C1 segment of cervical spinal cord (tissue), 14 donors: ENCODE data around the gene TECR.
"Not testable (repeated sequence)": the region's sequence is repeated elsewhere in the genome, so short reads cannot be mapped to it uniquely, and the experiment has no call there.

Experiments used
- DNase-seq, 14 donors: peaks; one replicate each; lab custom pipeline; 2025; lab: John Stamatoyannopoulos, UW

TECR gene

GRCh38 chr19:14559916-14560775 is 30.8 kb downstream of the TECR start:
- DNase-seq = peak in 2 of 14 donors; percentile 36 to 52

- no peak for DNase-seq
Observed at GRCh38 chr19:14560776-14561108, 31.3 kb downstream of the TECR start.

- no peak for DNase-seq
Observed at GRCh38 chr19:14561249-14561648, 31.9 kb downstream of the TECR start.

GRCh38 chr19:14561847-14562351 is 32.5 kb downstream of the TECR start:
- peak in 11 of 14 donors; percentile 39 to 84 (median 65) for DNase-seq

- DNase-seq = no peak
Observed at GRCh38 chr19:14562660-14563589, 33.5 kb downstream of the TECR start.

- no peak for DNase-seq
Observed at GRCh38 chr19:14563590-14563926, 34.2 kb downstream of the TECR start.

- no peak for DNase-seq
Observed at GRCh38 chr19:14563989-14564651, 34.7 kb downstream of the TECR start.

GRCh38 chr19:14564652-14565297 is 35.4 kb downstream of the TECR start:
- not testable (repeated sequence) for DNase-seq

GRCh38 chr19:14565298-14565679 is 35.9 kb downstream of the TECR start:
- DNase-seq = no peak

GRCh38 chr19:14565765-14566711 is 36.6 kb downstream of the TECR start:
- DNase-seq = no peak

GRCh38 chr19:14566712-14567077 is 37.3 kb downstream of the TECR start:
- DNase-seq = no peak

GRCh38 chr19:14567079-14567478 is 37.7 kb downstream of the TECR start:
- DNase-seq = no peak

- DNase-seq = no peak
Observed at GRCh38 chr19:14570864-14571527, 41.6 kb downstream of the TECR start.

GRCh38 chr19:14571695-14572490 is 42.5 kb downstream of the TECR start, which contains the start of gene NDUFB7:
Gene NDUFB7, minus strand, starts transcription at chr19:14572066. Its CDS starts 66 bp downstream, at chr19:14572000.
- peak; percentile 31 to 92 (median 85) for DNase-seq

GRCh38 chr19:14575428-14575980 is 46.1 kb downstream of the TECR start:
- DNase-seq = no peak

GRCh38 chr19:14576363-14576762 is 47.0 kb downstream of the TECR start:
- no peak for DNase-seq

- DNase-seq = no peak
Observed at GRCh38 chr19:14577264-14577663, 47.9 kb downstream of the TECR start.

GRCh38 chr19:14577885-14578427 is 48.6 kb downstream of the TECR start:
- no peak for DNase-seq
